ENCODE data around the gene KCNS1. TPM values are rescaled to one million over a fixed set of nuclear protein-coding genes. Genes with fewer than 3 reads are reported as not detected.

The KCNS1 gene
- total RNA-seq, 1 donor, result 0.18 TPM

DNA sequence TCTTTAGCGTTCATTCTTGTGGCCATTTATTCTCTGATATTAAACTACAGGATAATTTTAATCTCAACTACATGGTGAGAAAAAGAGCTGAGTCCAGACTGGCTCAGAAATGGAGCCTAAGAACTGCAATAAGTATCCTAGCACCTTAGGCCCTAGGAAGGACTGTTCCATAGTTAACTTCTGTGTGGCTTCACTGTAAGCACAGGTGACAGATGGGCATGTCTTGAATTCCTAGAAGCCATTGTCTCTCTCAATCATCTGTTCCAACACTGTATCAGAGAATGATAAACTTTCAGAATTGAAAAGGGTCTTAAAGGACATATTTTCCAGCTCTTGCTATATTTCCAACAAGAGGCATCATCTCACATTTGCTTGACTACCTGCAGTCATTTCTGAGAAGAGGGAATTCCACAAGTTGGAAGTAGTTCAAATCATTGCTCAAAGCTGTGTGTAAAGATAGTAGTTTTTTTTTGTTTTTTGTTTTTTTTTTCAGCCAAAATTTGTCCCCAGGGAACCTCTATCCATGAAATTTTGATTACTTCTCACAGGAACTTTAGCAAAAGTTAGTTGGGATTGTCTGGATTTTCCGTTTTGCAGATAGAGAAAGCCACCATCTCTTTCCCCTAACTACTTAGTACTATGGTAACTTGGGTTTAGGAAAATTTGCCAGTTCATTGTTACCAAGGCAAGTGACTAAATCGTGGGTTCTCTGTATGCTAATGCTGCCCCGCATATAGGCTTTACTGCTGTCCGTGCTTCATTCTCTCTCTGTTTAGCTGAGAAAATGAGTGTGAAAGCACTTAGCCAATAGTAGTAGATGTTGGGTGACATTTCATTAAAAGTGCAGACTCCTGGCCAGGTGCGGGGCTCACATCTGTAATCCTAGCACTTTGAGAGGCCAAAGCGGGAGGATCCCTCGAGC lies 47.2 kb downstream of the KCNS1 start:
- TF ChIP-seq, protein P1, sequence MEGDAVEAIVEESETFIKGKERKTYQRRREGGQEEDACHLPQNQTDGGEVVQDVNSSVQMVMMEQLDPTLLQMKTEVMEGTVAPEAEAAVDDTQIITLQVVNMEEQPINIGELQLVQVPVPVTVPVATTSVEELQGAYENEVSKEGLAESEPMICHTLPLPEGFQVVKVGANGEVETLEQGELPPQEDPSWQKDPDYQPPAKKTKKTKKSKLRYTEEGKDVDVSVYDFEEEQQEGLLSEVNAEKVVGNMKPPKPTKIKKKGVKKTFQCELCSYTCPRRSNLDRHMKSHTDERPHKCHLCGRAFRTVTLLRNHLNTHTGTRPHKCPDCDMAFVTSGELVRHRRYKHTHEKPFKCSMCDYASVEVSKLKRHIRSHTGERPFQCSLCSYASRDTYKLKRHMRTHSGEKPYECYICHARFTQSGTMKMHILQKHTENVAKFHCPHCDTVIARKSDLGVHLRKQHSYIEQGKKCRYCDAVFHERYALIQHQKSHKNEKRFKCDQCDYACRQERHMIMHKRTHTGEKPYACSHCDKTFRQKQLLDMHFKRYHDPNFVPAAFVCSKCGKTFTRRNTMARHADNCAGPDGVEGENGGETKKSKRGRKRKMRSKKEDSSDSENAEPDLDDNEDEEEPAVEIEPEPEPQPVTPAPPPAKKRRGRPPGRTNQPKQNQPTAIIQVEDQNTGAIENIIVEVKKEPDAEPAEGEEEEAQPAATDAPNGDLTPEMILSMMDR (IDR thresholded peaks at IDR 0.05; ENCODE audit: insufficient read depth, low read length), result no peak
- H3K4me3 ChIP-seq (ENCODE audit: low read depth, low read length), result no peak overlapping the region
- peak; percentile 43 for DNase-seq (ENCODE audit: low read depth)

DNA sequence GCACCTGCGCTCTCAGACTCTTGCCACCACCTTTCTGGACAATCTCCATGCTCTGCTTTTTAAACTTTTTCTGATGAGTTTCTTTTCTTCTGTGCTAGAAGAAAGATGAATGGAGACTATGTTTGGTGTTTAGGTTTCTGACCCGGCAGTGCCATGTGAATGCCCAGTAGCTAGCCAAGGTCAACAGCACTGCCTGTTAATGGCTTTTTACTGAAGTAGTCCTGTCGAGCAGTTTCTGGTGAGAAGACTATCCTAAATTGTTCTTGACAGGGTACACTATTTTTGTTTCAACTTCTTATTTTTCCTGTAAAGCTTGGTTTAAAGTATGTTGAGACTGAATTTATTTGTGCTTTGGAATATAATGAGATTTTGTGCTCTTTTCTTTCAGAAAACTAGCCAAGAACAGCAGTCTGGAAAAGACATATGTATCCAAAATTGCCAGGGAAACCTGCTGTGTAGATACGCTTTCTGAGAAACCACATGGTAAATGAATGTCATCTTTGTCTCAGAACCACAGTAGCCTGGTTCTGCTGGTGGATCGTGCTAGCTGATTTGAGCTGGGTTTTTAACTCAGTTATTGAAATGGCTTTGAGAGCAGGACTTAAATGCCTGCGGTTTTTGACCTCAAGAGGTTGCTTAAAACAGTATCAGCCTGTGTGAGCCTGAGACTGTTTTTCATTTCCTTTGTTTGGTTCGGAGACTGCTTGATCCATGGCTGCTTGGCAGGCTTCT lies 48.1 kb downstream of the KCNS1 start:
- H3K4me3 ChIP-seq (ENCODE audit: low read depth, low read length), result no peak overlapping the region
- peak; percentile 88 for DNase-seq (ENCODE audit: low read depth)
- TF ChIP-seq, protein P1 (IDR thresholded peaks at IDR 0.05; ENCODE audit: insufficient read depth, low read length), result no peak

- H3K4me3 ChIP-seq (ENCODE audit: low read depth, low read length), result no peak overlapping the region
- DNase-seq (ENCODE audit: low read depth), result no peak
- TF ChIP-seq, protein P1 (IDR thresholded peaks at IDR 0.05; ENCODE audit: insufficient read depth, low read length), result no peak
Measured at GRCh38 chr20:45051204-45052060, 49.5 kb downstream of the KCNS1 start.

GRCh38 chr20:45049904-45050471 lies 50.9 kb downstream of the KCNS1 start:
- TF ChIP-seq, protein P1 (IDR thresholded peaks at IDR 0.05; ENCODE audit: insufficient read depth, low read length), result no peak
- H3K4me3 ChIP-seq (ENCODE audit: low read depth, low read length), result no peak overlapping the region
- DNase-seq (ENCODE audit: low read depth), result no peak

DNA sequence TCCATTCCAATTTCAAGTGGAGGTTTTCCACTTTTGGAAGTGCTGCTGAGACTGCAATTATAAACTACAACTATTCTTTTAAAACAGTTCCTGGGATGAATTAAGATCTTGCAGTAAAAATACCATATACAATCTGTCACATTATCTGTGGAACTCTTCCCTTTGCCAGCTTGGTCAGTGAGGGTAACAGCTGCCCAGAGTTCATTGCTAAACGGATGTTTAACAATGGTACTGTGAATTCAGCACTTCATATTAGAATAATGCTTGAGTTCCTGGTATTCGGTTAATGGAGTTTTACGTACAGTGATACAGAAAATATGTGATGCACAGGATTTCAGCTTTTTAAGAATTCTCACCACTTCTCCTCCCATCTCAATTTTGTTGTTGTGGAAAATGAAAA lies 51.5 kb downstream of the KCNS1 start:
- DNase-seq (ENCODE audit: low read depth), result no peak
- TF ChIP-seq, protein P1 (IDR thresholded peaks at IDR 0.05; ENCODE audit: insufficient read depth, low read length), result no peak
- H3K4me3 ChIP-seq (ENCODE audit: low read depth, low read length), result no peak overlapping the region

DNA sequence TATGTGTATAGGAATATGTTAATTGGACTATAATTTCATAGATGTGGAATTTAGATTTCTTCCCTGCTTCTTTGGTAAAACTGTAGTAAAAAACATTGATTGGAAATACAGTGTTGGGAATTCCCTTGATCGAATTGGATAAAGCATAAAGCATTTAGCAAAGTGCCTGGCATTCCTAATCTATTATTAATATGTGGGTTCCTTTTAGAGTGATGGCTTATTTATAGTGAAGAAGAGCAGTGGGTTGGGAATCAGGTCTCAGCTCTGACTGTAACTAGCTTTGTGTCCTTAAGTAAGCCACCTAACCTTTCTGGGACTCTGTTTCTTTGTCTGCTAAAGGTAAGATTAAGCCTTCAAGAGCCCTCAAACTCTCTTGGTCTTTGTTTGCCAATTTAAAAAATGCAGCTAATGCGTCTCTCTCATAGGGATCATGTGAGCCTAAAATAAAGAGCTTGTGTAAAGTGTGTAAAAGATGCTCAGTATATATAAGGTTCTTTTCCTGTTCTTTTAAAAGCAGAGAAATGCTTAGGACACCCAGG lies 53.3 kb downstream of the KCNS1 start:
- no peak for DNase-seq (ENCODE audit: low read depth)
- TF ChIP-seq, protein P1 (IDR thresholded peaks at IDR 0.05; ENCODE audit: insufficient read depth, low read length), result no peak
- no peak overlapping the region for H3K4me3 ChIP-seq (ENCODE audit: low read depth, low read length)

Data from fibroblast of the aortic adventitia (primary cell).